LNCAP (cell line): ENCODE measurements around the gene PRICKLE3.

ENCODE experiments used
- TF ChIP-seq, protein P1 (sequence below): fragments of 450-650 bp; IDR thresholded peaks from 2 replicates; pipeline ENCODE4 v1.5.1; 2017; ENCODE audit warnings: mild to moderate bottlenecking

PRICKLE3 gene

GRCh38 chrX:49227726-49228125 is 41.6 kb upstream of the PRICKLE3 start:
- TF ChIP-seq, protein P1, sequence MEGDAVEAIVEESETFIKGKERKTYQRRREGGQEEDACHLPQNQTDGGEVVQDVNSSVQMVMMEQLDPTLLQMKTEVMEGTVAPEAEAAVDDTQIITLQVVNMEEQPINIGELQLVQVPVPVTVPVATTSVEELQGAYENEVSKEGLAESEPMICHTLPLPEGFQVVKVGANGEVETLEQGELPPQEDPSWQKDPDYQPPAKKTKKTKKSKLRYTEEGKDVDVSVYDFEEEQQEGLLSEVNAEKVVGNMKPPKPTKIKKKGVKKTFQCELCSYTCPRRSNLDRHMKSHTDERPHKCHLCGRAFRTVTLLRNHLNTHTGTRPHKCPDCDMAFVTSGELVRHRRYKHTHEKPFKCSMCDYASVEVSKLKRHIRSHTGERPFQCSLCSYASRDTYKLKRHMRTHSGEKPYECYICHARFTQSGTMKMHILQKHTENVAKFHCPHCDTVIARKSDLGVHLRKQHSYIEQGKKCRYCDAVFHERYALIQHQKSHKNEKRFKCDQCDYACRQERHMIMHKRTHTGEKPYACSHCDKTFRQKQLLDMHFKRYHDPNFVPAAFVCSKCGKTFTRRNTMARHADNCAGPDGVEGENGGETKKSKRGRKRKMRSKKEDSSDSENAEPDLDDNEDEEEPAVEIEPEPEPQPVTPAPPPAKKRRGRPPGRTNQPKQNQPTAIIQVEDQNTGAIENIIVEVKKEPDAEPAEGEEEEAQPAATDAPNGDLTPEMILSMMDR, result no peak

- TF ChIP-seq, protein P1, result no peak
Measured at GRCh38 chrX:49226946-49227345, 40.8 kb upstream of the PRICKLE3 start.

GRCh38 chrX:49225858-49226257 is 39.7 kb upstream of the PRICKLE3 start:
- TF ChIP-seq, protein P1, result no peak

DNA sequence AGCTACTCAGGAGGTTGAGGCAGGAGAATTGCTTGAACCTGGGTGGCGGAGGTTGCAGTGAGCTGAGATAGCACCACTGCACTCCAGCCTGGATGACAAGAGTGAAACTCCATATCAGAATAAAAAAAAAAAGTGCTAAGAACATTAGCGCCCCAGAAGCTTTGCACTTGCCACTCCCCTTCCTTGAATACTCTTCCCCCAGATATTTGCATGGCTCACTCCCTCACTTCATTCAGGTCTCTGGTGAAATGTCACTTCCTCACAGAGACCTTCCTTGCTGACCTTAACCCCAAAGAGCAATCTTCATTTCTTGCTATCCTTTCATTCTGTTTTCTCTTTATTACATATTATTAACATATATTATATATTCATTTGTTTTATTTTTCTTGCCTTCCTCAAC is 35.7 kb upstream of the PRICKLE3 start:
- TF ChIP-seq, protein P1, result no peak

GRCh38 chrX:49220100-49220499 is 33.9 kb upstream of the PRICKLE3 start:
- TF ChIP-seq, protein P1, result no peak

DNA sequence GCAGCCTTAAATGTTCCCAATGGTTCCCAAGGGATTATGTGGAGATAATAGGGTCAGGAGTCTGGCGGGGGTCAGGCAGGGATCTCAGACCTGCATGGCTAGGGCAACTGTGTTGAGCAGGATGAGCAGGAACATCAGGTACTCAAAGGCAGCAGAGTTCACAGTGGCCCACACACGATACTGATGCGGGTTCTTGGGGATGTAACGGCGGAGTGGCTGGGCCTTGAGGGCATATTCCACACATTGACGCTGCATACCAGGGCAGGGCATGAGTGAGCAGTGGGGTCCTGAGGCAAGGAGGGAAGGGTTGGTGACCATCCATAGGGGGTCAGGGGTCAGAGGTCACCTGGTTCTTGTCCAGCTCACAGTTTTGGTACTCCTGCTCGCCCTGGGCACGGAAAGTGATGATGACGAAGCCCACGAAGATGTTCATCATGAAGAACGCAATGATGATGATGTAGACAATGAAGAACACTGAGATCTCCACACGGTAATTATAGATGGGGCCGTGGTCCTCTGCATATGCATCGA is 28.9 kb upstream of the PRICKLE3 start:
- TF ChIP-seq, protein P1, result no peak

DNA sequence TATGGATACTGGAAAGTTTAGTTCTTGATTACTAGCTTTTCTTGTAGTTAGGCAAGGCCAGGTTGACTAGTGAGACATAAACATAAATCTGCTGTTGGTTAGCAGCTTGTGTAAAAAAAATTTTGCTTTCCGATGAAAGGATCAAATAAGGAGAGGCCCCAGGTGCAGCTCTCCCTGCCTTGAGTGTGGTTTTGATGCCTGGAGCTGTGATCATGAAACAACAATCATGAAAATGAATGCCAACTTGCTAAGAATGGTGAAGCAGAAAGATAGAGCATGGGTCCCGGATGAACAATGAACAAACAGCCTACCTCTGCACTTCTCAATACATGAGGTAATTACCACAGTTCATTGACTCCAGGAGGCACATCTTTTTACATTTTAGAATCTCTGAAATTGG is 28.2 kb upstream of the PRICKLE3 start:
- TF ChIP-seq, protein P1, result no peak

- TF ChIP-seq, protein P1, result no peak
Measured at GRCh38 chrX:49212861-49213260, 26.7 kb upstream of the PRICKLE3 start.
